K562 (cell line): Measurements from ENCODE around the gene CLEC4C. TPM values are rescaled to one million over a fixed set of nuclear protein-coding genes. Genes with fewer than 3 reads are reported as not detected.
A peak's percentile ranks its signal among the peaks of the same experiment; 100 is the strongest.

ENCODE experiments used
- ATAC-seq: fragments of 200-7000 bp; cut with Tn5 transposase; 3 replicates; pipeline ENCODE4 v1.9.1; 2020; ENCODE audit warnings: moderate library complexity
- BruUV-seq: library from RNA; stranded (reverse); fragments of 400-500 nt; replicated peaks from 2 replicates; lab custom pipeline; 2021; lab: Mats Ljungman, UMichigan
- CTCF ChIA-PET: fragments of 300-600 bp; formaldehyde crosslinking; extraction: SDS; loops from one replicate; lab custom pipeline; 2021; ENCODE audit warnings: low intra/inter-chr PET ratio; lab: Yijun Ruan, JAX
- POLR2A ChIA-PET: fragments of 300-600, 350-650 bp; sonication (Branson Sonifier 250); formaldehyde crosslinking; extraction: SDS; loops from one replicate; lab custom pipeline; 2021; ENCODE audit warnings: antibody characterized with exemption, inconsistent platforms; lab: Yijun Ruan, JAX
- DNase-seq, 4 experiments: peaks; one replicate each; pipeline versions ENCODE4 v3.0.0 to v3.0.0-alpha.2; 2011 to 2018; ENCODE audit warnings: low spot score in 3 of 4, mixed read lengths in 3 of 4; ENCODE audit errors: extremely low read depth in 1 of 4
- FAIRE-seq: peaks from 2 replicates; lab custom pipeline; 2011; peaks lifted over from hg19 to GRCh38; lab: Jason Lieb, UNC
- H2AFZ ChIP-seq: 2 replicates; pipeline ENCODE4 v1.6.0; 2011; ENCODE audit warnings: low read depth, low read length, control low read depth, inconsistent platforms
- H3K27ac ChIP-seq: fragments of 200-600 bp; 3 replicates; pipeline ENCODE4 v1.8.0; 2011; ENCODE audit warnings: low read depth, mild to moderate bottlenecking, control low read depth, inconsistent platforms, low read length, moderate library complexity, mixed read lengths; ENCODE audit errors: extremely low read depth
- H3K27me3 ChIP-seq, 2 experiments: fragments of 300-600 bp in 1 of 2; 2 replicates in 1 of 2; 3 replicates in 1 of 2; pipeline versions ENCODE4 v1.6.0 to v1.8.0; 2011; ENCODE audit warnings: inconsistent platforms in 2 of 2, low read length in 2 of 2, mild to moderate bottlenecking in 1 of 2, mixed read lengths in 1 of 2, moderate library complexity in 1 of 2; ENCODE audit not compliant: control insufficient read depth in 2 of 2, insufficient read depth in 2 of 2
- H3K36me3 ChIP-seq: fragments of 300-600 bp; 3 replicates; pipeline ENCODE4 v1.8.0; 2011; ENCODE audit warnings: mild to moderate bottlenecking, low read length, inconsistent platforms; ENCODE audit not compliant: control insufficient read depth, insufficient read depth
- H3K4me1 ChIP-seq, 2 experiments: fragments of 200-600 bp in 1 of 2; replicated peaks in 1 of 2; 2 replicates in 1 of 2; 3 replicates in 1 of 2; pipeline versions ENCODE4 v1.5.1 to v1.8.0; 2011; ENCODE audit warnings: inconsistent platforms in 2 of 2, low read length in 2 of 2, mild to moderate bottlenecking in 1 of 2, mixed read lengths in 1 of 2, moderate library complexity in 1 of 2; ENCODE audit not compliant: control insufficient read depth in 2 of 2, insufficient read depth in 2 of 2
- H3K4me2 ChIP-seq: 2 replicates; pipeline ENCODE4 v1.6.1; 2011; ENCODE audit warnings: low read length, control low read depth, inconsistent platforms, mixed read lengths; ENCODE audit not compliant: insufficient read depth
- H3K4me3 ChIP-seq: fragments of 200-600 bp; sonication (generic), shearing (Covaris generic); 2 replicates; pipeline ENCODE4 v1.5.1; 2016; ENCODE audit warnings: control low read depth, inconsistent platforms
- H3K79me2 ChIP-seq: fragments of 200-600 bp; 3 replicates; pipeline ENCODE4 v1.8.0; 2011; ENCODE audit warnings: low read length, inconsistent platforms; ENCODE audit not compliant: control insufficient read depth, insufficient read depth
- H3K9ac ChIP-seq, 2 experiments: 2 replicates each; pipeline versions ENCODE4 v1.6.0 to v1.6.1; 2011; ENCODE audit warnings: low read depth in 2 of 2, low read length in 2 of 2, control low read depth in 1 of 2, inconsistent platforms in 1 of 2, mild to moderate bottlenecking in 1 of 2, mixed read lengths in 1 of 2; ENCODE audit not compliant: insufficient read depth in 1 of 2
- H3K9me1 ChIP-seq: one replicate; pipeline ENCODE4 v1.6.0; 2011; ENCODE audit warnings: inconsistent platforms, mild to moderate bottlenecking, low read length, moderate library complexity; ENCODE audit not compliant: control insufficient read depth, insufficient read depth
- H3K9me3 ChIP-seq: replicated peaks from 2 replicates; pipeline ENCODE4 v1.5.1; 2011; ENCODE audit warnings: low read depth, low read length, inconsistent platforms; ENCODE audit not compliant: control insufficient read depth, insufficient read depth
- H4K20me1 ChIP-seq: replicated peaks from 2 replicates; pipeline ENCODE4 v1.6.1; 2011; ENCODE audit warnings: low read length, inconsistent platforms, mixed read lengths; ENCODE audit not compliant: control insufficient read depth, insufficient read depth
- L3MBTL2 ChIP-seq: fragments of 450-650 bp; IDR thresholded peaks from 2 replicates; pipeline ENCODE4 v1.6.1; 2016; ENCODE audit warnings: mild to moderate bottlenecking, moderate library complexity
- TAF7 ChIP-seq: fragments of 450-650 bp; IDR thresholded peaks from 2 replicates; pipeline ENCODE4 v1.6.1; 2016; ENCODE audit warnings: missing genetic modification characterization, missing compliant biosample characterization
- WGBS: fragments of 100-300 bp; shearing (Covaris generic); methylation state at CpG from one replicate; pipeline ENCODE4 v1.1.6; 2016; ENCODE audit warnings: low coverage, mixed read lengths; ENCODE audit not compliant: insufficient coverage; ENCODE audit errors: missing lambda C conversion rate; 5-methylcytosine and 5-hydroxymethylcytosine counted together
- in situ Hi-C: fragments of 300-500 bp; cut with MboI; formaldehyde crosslinking; loops from 4 replicates; pipeline ENCODE4 v1.15.0; 2018; ENCODE audit warnings: inconsistent platforms, mixed read lengths
- intact Hi-C: fragments of 100-400 bp; cut with micrococcal nuclease; formaldehyde crosslinking; loops from 2 replicates; pipeline ENCODE4 v1.14.2; 2022
- polyA plus RNA-seq, 8 experiments: library from polyadenylated mRNA; depleted of rRNA in 4 of 8; stranded (reverse) in 5 of 8; unstranded in 3 of 8; fragments of >200 nt; fragmentation: Nextera tagmentation in 2 of 8; fragmentation: Illumina TruSeq in 1 of 8; extraction: Ambion mirVana in 2 of 8; extraction: Trizol in 1 of 8; gene quantifications; 2 replicates each; pipeline versions ENCODE4 v1.2.1 to v1.2.3, GENCODE V29; 2011 to 2014; ENCODE audit warnings: inconsistent platforms in 1 of 8, missing spikeins in 1 of 8
- total RNA-seq, 7 experiments: library from RNA; depleted of rRNA in 6 of 7; stranded (reverse); fragments of >200 nt in 6 of 7; fragmentation: Illumina TruSeq in 2 of 7; extraction: Trizol in 2 of 7; gene quantifications; 2 replicates each; pipeline versions ENCODE4 v1.2.1 to v1.2.3, GENCODE V29; 2011 to 2021; ENCODE audit warnings: low replicate concordance in 1 of 7
- TF ChIP-seq, protein P1 (sequence below), 2 experiments: IDR thresholded peaks; 2 replicates each; pipeline ENCODE4 v1.6.1; 2011; ENCODE audit warnings: borderline replicate concordance in 1 of 2, control low read depth in 1 of 2, low read depth in 1 of 2, low read length in 1 of 2, mild to moderate bottlenecking in 1 of 2, mixed read lengths in 1 of 2, moderate library complexity in 1 of 2; ENCODE audit not compliant: insufficient read depth in 1 of 2, insufficient read length in 1 of 2, poor library complexity in 1 of 2, severe bottlenecking in 1 of 2; ENCODE audit errors: extremely low read depth in 1 of 2

CLEC4C gene
- total and polyA plus RNA-seq, 9 of the 15 experiments (the other 6 are each of a cell fraction or from before 2014, with no cell fraction given): not detected

DNA sequence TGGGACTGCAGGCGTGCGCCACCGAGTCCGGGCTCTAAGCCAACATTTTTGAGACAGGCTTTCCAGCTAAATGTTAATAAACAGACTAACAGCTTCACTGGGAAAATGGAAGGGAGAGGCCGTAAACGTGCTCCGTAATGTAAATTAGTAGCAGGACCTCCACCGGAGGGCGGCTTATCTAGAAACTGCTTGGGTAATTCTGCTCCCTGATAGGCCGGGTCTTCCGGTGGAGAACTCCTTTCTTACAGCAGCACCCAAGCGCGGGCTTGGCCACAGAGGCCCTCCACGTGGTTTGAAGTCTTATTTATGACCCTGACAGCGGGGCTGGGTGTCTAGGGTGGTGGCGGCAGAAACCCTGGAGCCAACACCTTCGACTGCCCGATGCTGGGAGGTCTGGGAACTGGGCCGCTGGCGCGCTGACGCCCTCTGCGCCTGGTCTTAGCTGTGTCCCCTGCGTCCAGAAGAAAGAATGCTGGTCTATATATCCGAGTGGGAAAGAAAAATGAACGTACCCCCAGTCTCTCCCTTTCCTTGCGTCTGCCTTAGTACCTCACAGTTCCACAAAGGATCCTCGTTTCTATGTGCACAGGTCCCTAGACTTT is 34.2 kb downstream of the CLEC4C start:
- FAIRE-seq (no peak), DNase-seq (peak in 2 of 4 experiments; percentile 6 to 8), ATAC-seq (no peak)
- in situ Hi-C loops: no loop called here
- no TSS peak for BruUV-seq
- no peak overlapping the region for H3K4me3 ChIP-seq
- peak overlapping the region; percentile 14; the same call in 1 of the 2 replicates for H2AFZ ChIP-seq
- peaks cover 0 to 3% of the 10 kb centered on the region in 2 experiments; a peak in 1 of 5 replicates for H3K4me1 ChIP-seq
- H3K79me2 ChIP-seq: no peaks in the 10 kb centered on the region
- H3K27me3 ChIP-seq: peaks cover 0 to 8% of the 10 kb centered on the region in 2 experiments; a peak in 2 of 5 replicates
- intact Hi-C loops: no loop called here
- no peaks in the 10 kb centered on the region for H3K36me3 ChIP-seq
- H4K20me1 ChIP-seq: no peaks in the 10 kb centered on the region
- H3K9me3 ChIP-seq: no peaks in the 10 kb centered on the region
- WGBS: 31% methylated on average over 21 of the region's 28 CpGs
- POLR2A ChIA-PET: no interaction called here
- no peak overlapping the region for H3K27ac ChIP-seq
- H3K9ac ChIP-seq: no peak overlapping the region
- peak; percentile 34; the same call in 1 of the 2 replicates for TF ChIP-seq L3MBTL2
- TF ChIP-seq TAF7 (tag): no peak
- TF ChIP-seq, protein P1, sequence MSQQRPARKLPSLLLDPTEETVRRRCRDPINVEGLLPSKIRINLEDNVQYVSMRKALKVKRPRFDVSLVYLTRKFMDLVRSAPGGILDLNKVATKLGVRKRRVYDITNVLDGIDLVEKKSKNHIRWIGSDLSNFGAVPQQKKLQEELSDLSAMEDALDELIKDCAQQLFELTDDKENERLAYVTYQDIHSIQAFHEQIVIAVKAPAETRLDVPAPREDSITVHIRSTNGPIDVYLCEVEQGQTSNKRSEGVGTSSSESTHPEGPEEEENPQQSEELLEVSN (IDR thresholded peaks at IDR 0.05; ENCODE audit: borderline replicate concordance in 1 of 2, extremely low read depth in 1 of 2, insufficient read depth in 1 of 2, insufficient read length in 1 of 2, low read depth in 1 of 2, low read length in 1 of 2, poor library complexity in 1 of 2, severe bottlenecking in 1 of 2): peak in 1 of 2 experiments; percentile 36
- no peaks in the 10 kb centered on the region for H3K9me1 ChIP-seq
- H3K4me2 ChIP-seq: no peak overlapping the region
- CTCF ChIA-PET: no interaction called here
